ENCODE results near the gene HOXC5.

The HOXC5 gene

DNA sequence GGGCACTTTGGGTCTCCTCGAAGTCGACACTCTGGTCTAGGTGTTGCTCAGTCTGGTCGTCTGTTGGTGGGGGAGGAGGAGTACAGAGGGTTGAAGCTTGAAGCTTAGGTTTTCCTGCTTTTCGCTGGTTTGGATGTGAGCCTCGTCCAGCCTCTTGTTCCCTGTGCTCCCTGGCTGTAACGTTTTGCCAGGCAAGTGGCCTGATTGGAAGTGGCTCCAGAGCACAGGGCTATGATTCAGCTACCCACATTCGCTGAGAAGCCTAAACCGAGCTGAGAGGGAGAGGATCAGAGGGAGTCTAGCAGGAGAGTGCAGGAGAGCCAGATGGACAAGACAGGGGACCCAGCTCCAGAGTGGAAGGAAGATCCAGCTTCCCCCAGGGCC is 41.8 kb upstream of the HOXC5 start:
- no peak for TF ChIP-seq POLR2A (IDR thresholded peaks at IDR 0.05; ENCODE audit: low read depth, low read length)
- FAIRE-seq (no peak), DNase-seq (ENCODE audit: insufficient read length, low spot score) (no peak)

DNA sequence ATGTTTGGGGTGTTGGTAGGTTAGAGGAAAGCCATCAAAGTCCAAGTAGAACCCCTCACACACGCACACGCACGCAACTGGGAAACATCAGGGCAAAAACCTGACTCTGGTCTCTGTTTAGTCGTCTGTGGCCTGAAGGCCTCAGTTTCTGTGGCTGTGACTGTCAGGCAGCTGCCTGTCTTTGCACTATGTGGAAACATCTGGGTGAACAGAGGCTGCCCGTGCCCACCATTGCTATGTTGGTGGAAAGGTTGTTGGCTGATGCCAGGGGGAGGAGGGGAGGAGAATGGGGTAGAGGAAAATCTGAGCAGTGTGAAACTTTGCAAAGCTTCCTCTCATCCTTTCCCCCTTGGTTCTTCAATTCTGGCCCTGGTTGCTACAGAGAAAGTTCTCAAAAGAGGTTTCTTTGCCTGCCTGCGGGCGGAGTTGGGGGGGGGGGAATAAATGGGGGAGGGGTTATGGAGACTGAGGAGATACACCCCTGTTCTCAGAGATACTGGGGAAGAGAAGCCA is 40.4 kb upstream of the HOXC5 start:
- no peak for FAIRE-seq
- no peak for DNase-seq (ENCODE audit: insufficient read length, low spot score)
- TF ChIP-seq POLR2A (IDR thresholded peaks at IDR 0.05; ENCODE audit: low read depth, low read length), result no peak

DNA sequence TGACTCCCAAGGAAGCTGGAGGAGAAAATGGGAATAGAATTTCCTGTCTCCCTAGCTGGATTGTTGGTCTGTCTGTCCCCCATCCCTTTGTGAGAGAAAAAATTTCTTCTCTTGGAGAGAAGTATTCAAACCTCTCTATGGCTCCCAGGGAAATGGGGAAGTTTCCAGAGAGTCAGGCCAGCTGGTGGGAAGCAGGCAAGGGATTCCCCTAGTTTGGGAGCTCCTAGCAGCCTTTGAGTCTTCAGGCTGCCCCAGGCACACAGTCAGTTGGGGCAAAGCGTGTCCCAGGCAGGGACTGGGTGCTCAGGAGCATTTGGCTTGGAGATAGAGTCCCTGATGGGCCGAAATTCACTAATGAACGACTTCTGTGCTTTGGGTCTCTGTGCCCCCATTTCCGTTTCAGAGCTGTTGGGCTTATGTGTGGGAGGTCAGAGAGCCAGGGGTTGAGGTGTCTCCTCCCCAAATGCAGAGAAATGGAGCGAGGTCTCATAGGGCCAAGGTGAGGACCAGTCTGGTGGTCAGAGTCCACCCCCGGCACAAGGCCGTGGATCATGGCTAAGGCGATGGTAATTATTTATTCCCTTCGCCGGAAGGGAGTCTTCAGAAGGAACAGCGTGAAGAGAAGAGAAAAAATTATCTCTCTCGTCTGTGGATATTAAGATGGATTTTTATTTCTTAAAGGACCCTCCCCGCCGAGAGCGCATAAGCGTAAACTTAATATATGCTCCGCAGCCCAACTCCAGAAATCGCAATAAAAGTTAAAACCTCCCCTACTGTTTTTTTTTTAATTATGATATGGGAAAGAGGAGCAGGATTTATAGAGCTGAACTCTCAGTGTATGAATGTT is 39.5 kb upstream of the HOXC5 start:
- DNase-seq (ENCODE audit: insufficient read length, low spot score), result no peak

DNA sequence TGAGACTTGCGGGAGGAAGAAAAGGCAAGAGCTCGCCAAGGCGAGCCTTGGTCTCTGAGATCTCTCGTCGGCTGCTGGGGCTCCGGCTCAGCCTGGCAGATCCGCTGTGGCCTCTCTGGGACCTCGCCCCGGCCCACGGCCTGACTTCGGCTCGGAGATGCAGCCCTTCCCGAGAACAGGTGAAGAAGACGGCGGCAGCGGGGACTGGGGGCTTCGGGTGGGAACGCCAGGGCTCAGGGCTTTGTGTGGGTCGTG is 38.9 kb upstream of the HOXC5 start:
- no peak for FAIRE-seq
- no peak for DNase-seq (ENCODE audit: insufficient read length, low spot score)
- TF ChIP-seq POLR2A (IDR thresholded peaks at IDR 0.05; ENCODE audit: low read depth, low read length), result no peak

More for the DNA sequence above, 39.5 kb upstream of the HOXC5 start:
- FAIRE-seq, result no peak
- no peak for TF ChIP-seq POLR2A (IDR thresholded peaks at IDR 0.05; ENCODE audit: low read depth, low read length)

DNA sequence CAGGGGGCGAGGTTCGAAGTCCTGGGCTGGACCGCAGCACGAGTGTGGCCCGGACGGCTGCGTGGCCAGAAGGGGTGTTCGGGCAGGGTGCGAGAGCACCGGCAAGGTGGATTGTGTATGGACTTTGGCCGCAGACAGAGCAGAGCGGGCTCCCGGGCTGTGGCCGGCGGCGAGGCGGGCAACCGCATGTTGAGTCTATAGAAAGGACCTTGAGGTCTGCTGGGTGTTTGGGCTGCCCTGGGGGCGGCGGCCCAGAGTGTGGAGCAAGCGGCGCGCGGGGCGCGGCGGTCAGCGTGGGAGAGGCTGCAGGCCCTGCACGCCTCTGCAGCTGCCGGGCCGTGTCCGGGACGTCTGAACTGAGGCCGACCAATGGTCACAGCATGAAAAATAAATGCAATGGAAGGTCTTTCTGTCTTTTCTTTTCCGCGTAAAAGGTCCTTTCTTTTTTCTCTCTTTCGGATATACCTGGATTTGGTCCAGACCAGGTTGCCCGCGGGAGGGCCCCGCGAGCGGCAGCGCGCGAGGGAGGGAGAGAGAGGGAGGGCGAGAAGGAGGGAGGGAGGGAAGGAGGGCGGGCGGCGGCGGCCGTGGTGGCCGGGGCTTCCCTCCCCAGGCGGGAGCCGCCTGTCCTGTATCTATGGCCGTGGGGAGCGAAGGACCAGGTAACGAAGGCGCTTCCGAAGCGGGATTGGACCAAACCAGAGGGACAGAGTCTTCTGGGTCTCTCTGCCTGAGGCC is 38.4 kb upstream of the HOXC5 start:
- FAIRE-seq (no peak), DNase-seq (ENCODE audit: insufficient read length, low spot score) (no peak)
- TF ChIP-seq POLR2A (IDR thresholded peaks at IDR 0.05; ENCODE audit: low read depth, low read length), result no peak

DNA sequence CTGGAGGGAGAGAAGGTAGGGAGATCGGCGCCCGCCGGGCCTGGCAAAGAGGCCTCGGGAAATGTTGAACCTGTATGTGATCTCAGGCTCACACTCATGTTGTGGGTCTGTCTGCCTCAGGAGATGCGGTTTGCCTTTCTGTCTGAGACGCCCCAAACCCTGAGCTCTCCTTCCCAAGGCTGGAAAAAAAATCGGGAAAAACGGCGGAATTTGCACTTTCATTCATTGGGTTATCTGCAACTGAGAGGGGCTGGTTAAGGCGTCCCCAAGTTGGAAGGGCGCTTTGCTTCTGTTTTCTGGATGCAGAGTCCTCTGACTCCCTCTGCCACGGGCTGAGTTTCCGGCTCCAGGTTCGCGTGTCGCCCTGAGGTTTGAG is 37.9 kb upstream of the HOXC5 start:
- no peak for TF ChIP-seq POLR2A (IDR thresholded peaks at IDR 0.05; ENCODE audit: low read depth, low read length)
- no peak for FAIRE-seq
- no peak for DNase-seq (ENCODE audit: insufficient read length, low spot score)

DNA sequence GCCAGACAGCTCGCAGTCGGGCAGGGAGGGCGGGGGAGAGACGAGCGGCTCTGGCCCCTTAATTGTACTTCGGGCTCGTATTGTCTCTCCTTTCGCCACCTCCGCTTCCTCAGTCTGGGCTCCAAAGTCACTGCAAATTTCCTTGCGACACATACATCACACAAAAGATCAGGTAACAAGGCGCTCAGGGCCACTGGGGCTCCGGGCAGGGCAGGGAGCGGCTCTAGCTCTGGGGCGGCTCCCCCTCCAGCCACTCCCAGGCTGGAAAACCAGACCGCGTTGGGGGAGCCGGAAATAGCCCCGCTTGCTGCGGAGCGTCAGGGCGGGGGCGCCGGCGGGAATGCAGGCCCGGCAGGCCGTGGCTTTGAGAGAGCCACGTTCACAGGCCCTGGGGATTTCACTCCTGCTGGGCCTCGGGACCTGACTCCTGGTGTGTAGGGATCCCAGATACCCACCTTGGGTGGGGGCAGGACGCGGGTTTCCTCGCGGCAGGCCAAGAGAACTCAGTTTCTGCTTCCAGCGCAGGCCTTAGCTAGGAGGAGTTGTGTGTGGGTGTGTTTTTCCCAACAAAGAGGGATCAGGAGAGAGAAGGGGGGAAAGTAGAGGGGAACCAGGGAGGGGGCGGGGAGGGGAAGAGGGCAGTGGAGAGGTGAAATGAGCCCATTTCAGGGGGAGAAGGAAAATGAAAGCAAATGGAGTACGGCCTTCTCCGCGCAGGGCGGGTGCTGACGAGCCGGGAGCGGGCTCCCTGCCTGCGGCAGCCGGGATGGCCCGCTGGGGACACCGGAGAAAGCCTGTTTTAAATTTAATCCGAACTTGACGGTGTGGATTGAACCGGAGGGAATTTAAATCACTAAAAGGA is 37.2 kb upstream of the HOXC5 start:
- DNase-seq (ENCODE audit: insufficient read length, low spot score), result no peak
- FAIRE-seq, result no peak
- TF ChIP-seq POLR2A (IDR thresholded peaks at IDR 0.05; ENCODE audit: low read depth, low read length), result peak; percentile 56; the same call in 1 of the 2 replicates

DNA sequence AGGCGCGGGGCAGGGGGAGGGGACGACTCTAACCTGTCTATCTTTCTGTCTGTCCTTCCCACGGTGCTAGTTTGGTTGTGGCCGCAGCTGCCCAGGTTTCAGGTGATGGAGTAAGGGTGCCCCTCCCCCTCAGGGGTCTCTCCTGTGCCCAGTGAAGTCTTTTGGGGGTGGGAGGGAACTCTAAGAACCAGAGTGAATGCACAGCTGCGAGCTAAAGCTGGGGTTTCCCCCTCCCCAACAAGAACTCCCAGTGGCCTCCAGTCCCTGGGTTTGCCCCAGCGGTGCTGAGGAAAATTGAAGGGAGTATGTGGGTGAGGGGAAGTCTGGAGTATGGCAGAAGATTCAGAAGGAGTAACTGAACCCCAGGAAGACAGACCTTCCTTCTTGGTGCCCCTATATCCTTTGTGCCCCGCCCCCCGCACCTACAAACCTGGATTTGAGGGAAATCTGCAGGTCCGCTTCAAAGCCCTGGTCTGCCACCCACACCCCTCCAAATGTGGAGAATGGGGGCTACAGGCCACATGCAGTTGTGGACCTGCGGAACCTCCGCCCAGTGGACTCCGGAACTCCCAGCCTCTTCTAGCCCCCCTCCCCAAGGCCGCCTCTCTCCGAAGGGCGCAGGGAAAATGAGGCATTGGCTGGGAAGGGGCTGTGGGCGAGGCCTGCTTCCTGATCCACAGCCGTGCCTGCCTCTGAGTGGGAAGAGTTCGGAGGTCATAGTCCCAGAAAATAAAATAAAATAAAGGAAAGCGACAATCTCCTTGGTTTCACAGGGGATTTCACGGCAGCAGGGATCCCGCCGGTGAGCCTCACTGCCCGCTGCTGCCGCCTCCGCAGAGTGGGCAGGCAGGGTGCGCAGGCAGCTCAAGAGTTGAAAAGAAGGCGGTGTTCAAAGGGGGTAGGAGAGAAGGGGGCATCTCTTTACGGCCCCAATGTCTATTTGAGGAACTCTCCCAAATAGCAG is 36.3 kb upstream of the HOXC5 start:
- TF ChIP-seq POLR2A (IDR thresholded peaks at IDR 0.05; ENCODE audit: low read depth, low read length), result no peak
- FAIRE-seq (no peak), DNase-seq (ENCODE audit: insufficient read length, low spot score) (no peak)

DNA sequence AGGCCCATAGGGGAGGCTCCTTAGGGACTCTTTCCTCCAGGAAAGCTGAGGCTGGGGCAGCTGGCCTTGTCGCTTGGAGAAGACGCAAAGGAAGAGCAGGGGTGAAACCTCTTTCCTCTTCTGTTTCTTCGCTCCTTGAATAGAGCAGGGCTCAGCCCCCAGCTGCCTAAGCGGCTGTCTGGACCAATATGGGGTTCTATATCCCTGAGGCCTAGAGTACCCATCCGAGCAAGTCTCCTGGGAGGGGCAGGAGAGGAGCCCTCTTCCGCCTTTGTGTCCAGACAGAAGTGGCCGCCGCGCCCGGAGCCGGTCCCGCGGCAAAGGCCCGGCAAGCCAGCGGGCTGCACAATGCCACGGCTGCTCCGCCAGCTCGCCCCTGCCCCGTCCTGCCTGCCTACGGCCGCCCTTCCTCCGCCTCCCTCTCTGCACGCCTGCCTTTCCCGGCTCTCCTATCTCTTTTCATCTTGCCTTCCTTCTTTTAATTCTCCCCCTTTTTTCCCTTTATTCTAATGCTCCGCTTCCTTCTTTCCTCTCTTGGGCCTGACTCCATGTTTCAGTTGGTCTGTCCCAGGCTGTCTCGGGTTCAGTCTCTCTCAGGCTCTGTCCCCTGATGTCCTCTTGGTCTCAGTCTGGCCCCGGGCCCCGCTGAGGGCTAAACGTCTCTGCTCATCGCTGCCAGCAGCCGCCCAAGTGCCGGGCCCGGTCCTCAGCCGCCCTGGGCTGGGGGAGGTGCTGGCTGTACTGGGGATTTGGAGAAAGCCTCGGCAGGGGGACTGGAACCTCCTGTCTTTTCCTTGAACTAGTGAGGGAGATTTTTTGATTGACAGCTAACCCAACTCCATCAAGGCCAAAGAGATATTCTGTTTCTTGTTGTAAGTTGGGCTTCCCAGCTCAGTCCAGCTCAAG is 35.4 kb upstream of the HOXC5 start:
- no peak for TF ChIP-seq POLR2A (IDR thresholded peaks at IDR 0.05; ENCODE audit: low read depth, low read length)
- no peak for DNase-seq (ENCODE audit: insufficient read length, low spot score)
- FAIRE-seq, result no peak

DNA sequence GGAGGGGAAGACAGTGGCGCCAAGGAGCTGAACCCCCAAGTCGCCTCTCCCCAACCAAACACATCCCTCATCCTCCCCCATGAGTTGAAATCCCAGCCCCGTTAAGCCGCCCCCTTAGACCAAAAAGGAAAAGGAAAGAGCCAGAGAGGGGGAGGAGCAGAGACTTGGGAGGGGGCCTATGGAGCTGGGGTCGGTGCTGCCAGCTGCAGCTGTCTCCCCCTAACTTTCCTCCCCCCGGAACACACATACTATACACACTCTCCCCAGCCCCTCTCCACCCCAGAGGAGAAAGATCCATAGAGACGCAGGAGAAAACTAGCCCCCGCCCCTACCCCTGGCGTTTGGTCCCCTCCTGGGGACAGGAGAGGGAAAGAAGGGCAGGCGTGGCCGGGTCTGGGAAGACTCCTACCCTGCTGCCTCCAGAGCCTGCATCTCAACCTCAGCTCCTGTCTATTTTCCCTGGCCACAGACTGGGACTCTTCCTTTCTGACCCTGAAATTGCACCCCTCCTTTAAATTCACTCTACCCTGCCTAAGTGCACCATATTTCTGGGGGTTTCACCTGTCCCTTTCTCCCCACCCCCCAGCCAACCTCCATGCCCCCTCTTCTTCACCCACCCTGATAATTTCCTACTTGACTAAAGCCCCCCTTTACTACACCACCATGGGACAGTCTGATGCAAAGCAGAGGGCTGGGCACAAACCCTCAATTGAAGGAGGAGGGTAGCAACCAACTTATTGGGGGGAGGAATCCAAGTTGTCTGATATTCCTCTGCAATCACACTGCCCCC is 34.5 kb upstream of the HOXC5 start:
- FAIRE-seq (no peak), DNase-seq (ENCODE audit: insufficient read length, low spot score) (no peak)
- no peak for TF ChIP-seq POLR2A (IDR thresholded peaks at IDR 0.05; ENCODE audit: low read depth, low read length)

DNA sequence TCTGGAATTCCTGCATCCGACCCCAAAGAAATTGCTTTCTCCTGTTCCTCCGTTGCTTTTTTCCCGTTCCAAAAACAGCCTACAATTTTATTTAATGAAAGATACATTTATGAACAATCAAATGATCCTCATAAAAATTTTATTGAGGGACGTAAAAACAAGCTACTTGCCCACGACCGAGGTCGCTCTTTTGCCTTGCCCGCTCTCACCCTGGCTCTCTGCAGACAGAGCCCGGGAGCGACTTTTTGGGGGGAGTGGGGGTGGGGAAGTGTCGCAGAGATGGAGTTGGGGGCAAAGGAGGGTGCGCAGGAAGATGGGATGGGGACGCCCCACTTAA is 34.0 kb upstream of the HOXC5 start:
- no peak for DNase-seq (ENCODE audit: insufficient read length, low spot score)
- FAIRE-seq, result no peak
- TF ChIP-seq POLR2A (IDR thresholded peaks at IDR 0.05; ENCODE audit: low read depth, low read length), result no peak

All from H54 (cell line).